ENCODE results near the gene PCARE. TPM values are rescaled to one million over a fixed set of nuclear protein-coding genes. Genes with fewer than 3 reads are reported as not detected.
"Not testable (repeated sequence)": the region's sequence is repeated elsewhere in the genome, so short reads cannot be mapped to it uniquely, and the experiment has no call there.

PCARE gene
- polyA plus RNA-seq (ENCODE audit: insufficient read length in 10 of 10): under 1 TPM; 0.06 to 0.50 (median 0.21) TPM
- long read RNA-seq, donor 1: 0 reads
- long read RNA-seq, donor 2: 0 reads
- long read RNA-seq, donor 3: 0 reads
- long read RNA-seq, donor 4: 0 reads
- long read RNA-seq, donor 5: 0 reads
- long read RNA-seq, donor 6: 0 reads
- long read RNA-seq, donor 7: 0 reads
- long read RNA-seq, donor 8: 0 reads
- long read RNA-seq, donor 9: 0 reads

- DNase-seq: no peak
These were observed at the start of gene PCARE for GRCh38 chr2:29074411-29074810. Gene PCARE, minus strand, starts transcription at chr2:29074523. Its CDS starts 262 bp downstream, at chr2:29074261.

- DNase-seq: peak in 1 of 3 donors; percentile 70
These were observed 49.5 kb upstream of the PCARE start for GRCh38 chr2:29123617-29124349.

- no peak for DNase-seq
These were observed 46.5 kb upstream of the PCARE start for GRCh38 chr2:29120846-29121245.

- no peak for DNase-seq
These were observed 44.9 kb upstream of the PCARE start for GRCh38 chr2:29119211-29119610.

- DNase-seq: peak in 1 of 3 donors; percentile 24
These were observed 43.4 kb upstream of the PCARE start for GRCh38 chr2:29117636-29118303.

GRCh38 chr2:29115797-29116781 lies 41.8 kb upstream of the PCARE start:
- peak; percentile 32 to 68 (median 41) for DNase-seq

- peak; percentile 52 to 80 (median 67) for DNase-seq
These were observed 40.8 kb upstream of the PCARE start, which contains the start of gene CLIP4 for GRCh38 chr2:29114946-29115609. Gene CLIP4, plus strand, starts transcription at chr2:29115415. Its CDS starts 5,974 bp downstream, at chr2:29121389.

- DNase-seq: no peak
These were observed 40.2 kb upstream of the PCARE start for GRCh38 chr2:29114586-29114945.

- DNase-seq: peak in 2 of 3 donors; percentile 16 to 17
These were observed 39.6 kb upstream of the PCARE start for GRCh38 chr2:29113891-29114321.

- DNase-seq: no peak
These were observed 38.8 kb upstream of the PCARE start for GRCh38 chr2:29113027-29113686.

- no peak for DNase-seq
These were observed 38.1 kb upstream of the PCARE start for GRCh38 chr2:29112379-29112778.

- no peak for DNase-seq
These were observed 36.7 kb upstream of the PCARE start for GRCh38 chr2:29110916-29111535.

- no peak for DNase-seq
These were observed 34.9 kb upstream of the PCARE start for GRCh38 chr2:29109246-29109645.

GRCh38 chr2:29108225-29108624 lies 33.9 kb upstream of the PCARE start:
- DNase-seq: peak in 1 of 3 donors; percentile 54

- DNase-seq: not testable (repeated sequence)
These were observed 33.2 kb upstream of the PCARE start for GRCh38 chr2:29107547-29107946.

- DNase-seq: no peak
These were observed 32.7 kb upstream of the PCARE start for GRCh38 chr2:29106980-29107388.

GRCh38 chr2:29106256-29106655 lies 31.9 kb upstream of the PCARE start:
- DNase-seq: no peak

GRCh38 chr2:29105375-29105774 lies 31.1 kb upstream of the PCARE start:
- no peak for DNase-seq

- DNase-seq: no peak
These were observed 30.4 kb upstream of the PCARE start for GRCh38 chr2:29104688-29105087.

GRCh38 chr2:29100564-29100963 lies 26.2 kb upstream of the PCARE start:
- no peak for DNase-seq

Data from muscle of back (tissue), 13 donors.